Tibial artery (tissue), 4 donors: Measurements from ENCODE around the gene BLOC1S5.

Experiments used
- DNase-seq, 2 donors: peaks; one replicate each; pipeline ENCODE4 v3.0.0-alpha.2; 2019
- H3K27ac ChIP-seq, 2 donors: fragments of 200-600 bp; sonication (generic) in 1 of 2; 1 replicate in 1 of 2; 2 replicates in 1 of 2; pipeline ENCODE4 v1.5.1; 2018 to 2019; ENCODE audit warnings: mild to moderate bottlenecking in 1 of 2
- H3K27me3 ChIP-seq, 2 donors: fragments of 200-600 bp; sonication (generic) in 1 of 2; one replicate each; pipeline versions ENCODE4 v1.5.1 to v1.6.0; 2016 to 2019
- H3K36me3 ChIP-seq, 3 donors: fragments of 200-600 bp; sonication (generic) in 2 of 3; one replicate each; pipeline ENCODE4 v1.5.1; 2016 to 2019; ENCODE audit warnings: mild to moderate bottlenecking in 2 of 3
- H3K4me1 ChIP-seq, 4 donors: fragments of 200-600 bp; sonication (generic) in 2 of 4; 1 replicate in 3 of 4; 2 replicates in 1 of 4; pipeline ENCODE4 v1.5.1; 2016 to 2019
- H3K4me3 ChIP-seq, 2 donors: fragments of 200-600 bp; sonication (generic) in 1 of 2; 1 replicate in 1 of 2; 2 replicates in 1 of 2; pipeline ENCODE4 v1.5.1; 2018 to 2019; ENCODE audit warnings: mild to moderate bottlenecking in 2 of 2
- H3K9me3 ChIP-seq, 3 donors: fragments of 200-600 bp; sonication (generic) in 1 of 3; one replicate each; pipeline ENCODE4 v1.5.1; 2016 to 2019
- intact Hi-C: fragments of 100-400 bp; cut with DNase I; formaldehyde crosslinking; loops from one replicate; pipeline ENCODE4 v1.15.0; 2023; ENCODE audit warnings: low total_unique reads
- TF ChIP-seq, protein P1 (sequence below), 2 experiments: fragments of 200-600 bp in 1 of 2; fragments of 450-650 bp in 1 of 2; IDR thresholded peaks; one replicate each; pipeline ENCODE4 v1.5.1; 2017 to 2019; ENCODE audit warnings: antibody characterized with exemption in 2 of 2, mild to moderate bottlenecking in 1 of 2, moderate library complexity in 1 of 2

BLOC1S5 gene

DNA sequence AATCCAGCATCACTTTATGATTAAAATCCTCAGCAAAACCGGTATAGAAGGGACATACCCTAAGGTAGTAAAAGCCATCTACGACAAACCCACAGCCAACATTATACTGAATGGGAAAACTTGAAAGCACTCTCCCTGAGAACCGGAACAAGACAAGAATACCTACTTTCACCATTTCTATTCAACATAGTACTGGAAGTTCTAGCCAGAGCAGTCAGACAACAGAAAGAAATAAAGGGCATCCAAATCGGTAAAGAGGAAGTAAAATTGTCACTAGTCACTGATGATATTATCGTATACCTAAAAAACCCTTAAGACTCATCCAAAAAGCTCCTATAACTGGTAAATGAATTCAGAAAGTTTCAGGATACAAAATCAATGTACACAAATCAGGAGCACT lies 33.3 kb downstream of the BLOC1S5 start:
- peaks cover 0 to 16% (median 3%) of the 10 kb centered on the region in 4 donors for H3K4me1 ChIP-seq

DNA sequence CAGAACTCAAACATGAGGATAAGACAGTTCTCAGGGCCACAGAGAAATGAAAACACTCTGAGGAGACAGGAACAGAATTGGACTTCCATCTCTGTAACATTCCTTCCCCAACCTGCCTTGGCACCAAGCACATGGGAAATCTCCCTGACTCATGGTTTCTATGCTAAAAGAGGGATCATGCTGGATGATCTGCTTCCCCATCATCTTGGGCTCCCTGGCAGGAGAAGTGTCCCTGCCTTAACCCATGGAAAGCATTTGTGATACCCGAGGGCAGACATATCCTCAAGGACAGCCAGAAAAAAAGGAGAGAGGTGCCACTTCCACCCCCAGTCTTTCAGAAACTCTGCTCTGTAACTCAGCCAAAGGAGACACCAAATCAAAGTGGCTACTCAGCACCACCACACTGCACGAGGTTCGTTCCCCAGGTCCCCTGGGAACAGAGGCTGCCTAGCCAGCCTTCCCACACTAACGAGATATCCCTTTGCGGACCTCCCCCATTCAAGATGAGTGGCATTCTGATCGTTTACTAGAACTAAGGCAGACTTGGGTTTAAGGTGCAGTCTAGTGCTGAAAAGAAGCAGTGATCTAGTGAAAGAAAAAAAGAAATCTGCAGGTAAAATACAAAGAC lies 34.8 kb downstream of the BLOC1S5 start:
- Histone ChIP-seq H3K4me3 (no peak overlapping the region), H3K27me3 (no peaks in the 10 kb centered on the region), H3K27ac (no peak overlapping the region), H3K9me3 (no peaks in the 10 kb centered on the region), H3K36me3 (peaks cover 0 to 6% (median 0%) of the 10 kb centered on the region in 3 donors), H3K4me1 (peaks cover 0 to 16% (median 3%) of the 10 kb centered on the region in 4 donors)
- TF ChIP-seq, protein P1, sequence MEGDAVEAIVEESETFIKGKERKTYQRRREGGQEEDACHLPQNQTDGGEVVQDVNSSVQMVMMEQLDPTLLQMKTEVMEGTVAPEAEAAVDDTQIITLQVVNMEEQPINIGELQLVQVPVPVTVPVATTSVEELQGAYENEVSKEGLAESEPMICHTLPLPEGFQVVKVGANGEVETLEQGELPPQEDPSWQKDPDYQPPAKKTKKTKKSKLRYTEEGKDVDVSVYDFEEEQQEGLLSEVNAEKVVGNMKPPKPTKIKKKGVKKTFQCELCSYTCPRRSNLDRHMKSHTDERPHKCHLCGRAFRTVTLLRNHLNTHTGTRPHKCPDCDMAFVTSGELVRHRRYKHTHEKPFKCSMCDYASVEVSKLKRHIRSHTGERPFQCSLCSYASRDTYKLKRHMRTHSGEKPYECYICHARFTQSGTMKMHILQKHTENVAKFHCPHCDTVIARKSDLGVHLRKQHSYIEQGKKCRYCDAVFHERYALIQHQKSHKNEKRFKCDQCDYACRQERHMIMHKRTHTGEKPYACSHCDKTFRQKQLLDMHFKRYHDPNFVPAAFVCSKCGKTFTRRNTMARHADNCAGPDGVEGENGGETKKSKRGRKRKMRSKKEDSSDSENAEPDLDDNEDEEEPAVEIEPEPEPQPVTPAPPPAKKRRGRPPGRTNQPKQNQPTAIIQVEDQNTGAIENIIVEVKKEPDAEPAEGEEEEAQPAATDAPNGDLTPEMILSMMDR (IDR thresholded peaks at IDR 0.05) = no peak
- intact Hi-C loops = no loop called here
- no peak for DNase-seq

More for the DNA sequence above, 33.3 kb downstream of the BLOC1S5 start:
- Histone ChIP-seq H3K27ac (no peak overlapping the region), H3K36me3 (peaks cover 0 to 2% (median 0%) of the 10 kb centered on the region in 3 donors), H3K27me3 (no peaks in the 10 kb centered on the region), H3K9me3 (no peaks in the 10 kb centered on the region), H3K4me3 (no peak overlapping the region)
- no peak for DNase-seq
- intact Hi-C loops = no loop called here
- TF ChIP-seq, protein P1 (IDR thresholded peaks at IDR 0.05) = no peak

DNA sequence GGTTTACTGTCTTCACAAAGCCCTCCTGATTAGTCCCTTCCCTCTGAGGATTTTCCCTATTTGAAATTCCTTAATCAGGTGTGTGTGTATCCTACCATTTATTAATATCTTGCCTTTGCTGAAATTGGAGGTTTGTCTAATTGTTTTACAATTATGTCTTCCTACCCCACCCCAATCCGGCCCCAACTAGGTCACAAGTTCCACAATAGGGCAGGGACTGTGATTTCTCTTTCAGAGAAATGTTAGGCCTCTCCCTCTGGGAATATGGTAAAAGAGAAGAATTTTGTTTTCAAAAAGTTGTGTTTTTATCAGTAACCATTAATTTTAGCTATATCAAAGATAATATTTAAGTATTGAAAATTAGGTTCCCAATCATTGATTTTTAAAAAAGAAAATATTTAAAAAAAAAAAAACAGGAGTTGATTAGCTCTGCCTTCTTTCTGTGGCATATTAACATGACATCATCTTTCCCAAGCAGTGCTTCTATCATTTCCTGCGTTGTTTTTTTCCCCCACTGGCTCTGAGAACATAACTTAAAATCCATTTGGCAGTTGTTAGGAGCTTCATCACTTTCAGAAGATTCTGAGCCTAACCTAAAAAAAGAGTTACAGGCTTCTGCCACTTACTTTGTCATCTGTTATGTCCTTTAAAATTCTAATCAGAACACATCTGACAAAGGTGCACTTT lies 36.1 kb downstream of the BLOC1S5 start:
- TF ChIP-seq, protein P1 (IDR thresholded peaks at IDR 0.05) = no peak
- Histone ChIP-seq H3K27ac (no peak overlapping the region), H3K27me3 (no peaks in the 10 kb centered on the region), H3K4me3 (no peak overlapping the region), H3K4me1 (peaks cover 0 to 16% (median 3%) of the 10 kb centered on the region in 4 donors), H3K9me3 (no peaks in the 10 kb centered on the region), H3K36me3 (peaks cover 0 to 6% (median 0%) of the 10 kb centered on the region in 3 donors)
- intact Hi-C loops = no loop called here
- DNase-seq = no peak

DNA sequence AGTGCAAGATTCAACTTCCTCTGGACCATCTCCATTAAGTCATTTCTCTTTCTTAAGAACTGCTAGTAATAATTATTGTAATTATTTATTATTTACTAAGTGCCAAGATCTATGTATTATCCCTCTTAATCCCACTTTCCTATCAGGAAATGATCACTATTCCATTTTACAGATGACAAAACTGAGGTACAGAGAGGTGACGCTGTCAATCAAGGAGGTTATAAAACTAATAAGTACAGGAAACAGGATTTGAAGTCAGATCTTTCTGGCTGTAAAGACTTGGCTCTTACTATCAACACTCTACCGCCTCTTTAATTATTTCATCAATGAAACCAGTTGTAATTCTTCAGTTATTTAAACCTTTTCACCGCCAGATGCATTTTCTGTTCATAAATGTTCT lies 37.4 kb downstream of the BLOC1S5 start:
- TF ChIP-seq, protein P1 (IDR thresholded peaks at IDR 0.05) = no peak
- Histone ChIP-seq H3K4me3 (no peak overlapping the region), H3K4me1 (peaks cover 0 to 16% (median 3%) of the 10 kb centered on the region in 4 donors), H3K27me3 (no peaks in the 10 kb centered on the region), H3K9me3 (no peaks in the 10 kb centered on the region), H3K27ac (no peak overlapping the region), H3K36me3 (peaks cover 0 to 6% (median 0%) of the 10 kb centered on the region in 3 donors)
- no peak for DNase-seq
- intact Hi-C loops = no loop called here

DNA sequence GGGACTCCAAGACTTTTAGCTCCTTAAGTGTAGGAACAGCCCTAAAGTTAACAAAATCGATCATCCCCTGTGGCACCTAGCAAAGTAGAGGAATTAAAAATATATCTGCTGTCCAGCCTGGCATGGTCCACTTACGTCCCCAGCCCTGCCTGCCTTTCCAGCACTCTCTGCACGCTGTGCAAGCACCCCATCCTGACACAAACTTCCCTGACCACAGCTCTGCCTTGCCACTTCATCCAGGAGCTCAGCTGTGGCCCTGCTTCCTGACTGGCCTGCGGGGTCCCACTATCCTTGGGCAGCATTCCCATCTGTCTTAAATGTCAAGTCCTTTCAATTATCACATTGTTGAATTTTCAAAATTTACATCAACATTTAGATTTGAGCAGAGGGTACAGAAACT lies 39.0 kb downstream of the BLOC1S5 start:
- H3K27ac ChIP-seq = no peak overlapping the region
- no peak for DNase-seq
- intact Hi-C loops = no loop called here
- H3K36me3 ChIP-seq = peaks cover 0 to 6% (median 0%) of the 10 kb centered on the region in 3 donors
- TF ChIP-seq, protein P1 (IDR thresholded peaks at IDR 0.05) = no peak
- no peak overlapping the region for H3K4me3 ChIP-seq
- H3K9me3 ChIP-seq = no peaks in the 10 kb centered on the region
- H3K4me1 ChIP-seq = peaks cover 0 to 16% (median 3%) of the 10 kb centered on the region in 4 donors
- H3K27me3 ChIP-seq = no peaks in the 10 kb centered on the region
